H1 (cell line): ENCODE results near the gene SDC4. TPM values are rescaled to one million over a fixed set of nuclear protein-coding genes. Genes with fewer than 3 reads are reported as not detected.

Source experiments
- CTCF ChIA-PET: fragments of 300-600 bp; sonication (Branson Sonifier 250); formaldehyde crosslinking; loops from one replicate; lab custom pipeline; 2021; ENCODE audit not compliant: partially characterized antibody; lab: Charles Lee
- POLR2A ChIA-PET: fragments of 300-600 bp; sonication (Branson Sonifier 250); formaldehyde crosslinking; loops from one replicate; lab custom pipeline; 2021; ENCODE audit warnings: inconsistent platforms; ENCODE audit not compliant: partially characterized antibody; lab: Charles Lee
- DNase-seq, 2 experiments: peaks; one replicate each; pipeline versions ENCODE4 v3.0.0 to v3.0.0-alpha.2; 2010 to 2022; ENCODE audit warnings: low spot score in 2 of 2, low read depth in 1 of 2, mixed read lengths in 1 of 2
- FAIRE-seq: peaks from 2 replicates; lab custom pipeline; 2011; peaks lifted over from hg19 to GRCh38; lab: Jason Lieb, UNC
- H2AFZ ChIP-seq: 2 replicates; pipeline ENCODE4 v1.8.1; 2012; ENCODE audit warnings: low read length, inconsistent platforms
- H2AK5ac ChIP-seq: 2 replicates; pipeline ENCODE4 v1.6.1; 2013; ENCODE audit warnings: low read depth, low read length
- H2BK120ac ChIP-seq: replicated peaks from 2 replicates; pipeline ENCODE3; 2013; ENCODE audit warnings: low read depth, low read length, inconsistent platforms
- H2BK12ac ChIP-seq: 2 replicates; pipeline ENCODE4 v1.6.1; 2013; ENCODE audit warnings: low read depth, low read length
- H2BK15ac ChIP-seq: 2 replicates; pipeline ENCODE4 v1.6.1; 2013; ENCODE audit warnings: low read length
- H2BK20ac ChIP-seq: 2 replicates; pipeline ENCODE4 v1.6.1; 2013; ENCODE audit warnings: low read length
- H2BK5ac ChIP-seq: 2 replicates; pipeline ENCODE4 v1.6.1; 2013; ENCODE audit warnings: low read depth, low read length
- H3K14ac ChIP-seq: 2 replicates; pipeline ENCODE4 v1.6.1; 2013; ENCODE audit warnings: inconsistent platforms; ENCODE audit not compliant: insufficient read length
- H3K18ac ChIP-seq: 2 replicates; pipeline ENCODE4 v1.6.1; 2013; ENCODE audit warnings: low read length; ENCODE audit errors: extremely low read depth
- H3K23ac ChIP-seq: 2 replicates; pipeline ENCODE4 v1.6.1; 2013; ENCODE audit warnings: inconsistent platforms; ENCODE audit not compliant: insufficient read length
- H3K23me2 ChIP-seq: 2 replicates; pipeline ENCODE4 v1.6.1; 2013; ENCODE audit warnings: low read depth, low read length
- H3K27ac ChIP-seq: 2 replicates; pipeline ENCODE4 v1.6.1; 2011; ENCODE audit warnings: low read depth, low read length, inconsistent platforms
- H3K27me3 ChIP-seq, 4 experiments: replicated peaks in 1 of 4; 1 replicate in 1 of 4; 2 replicates in 3 of 4; pipeline versions ENCODE4 v1.6.1 to v1.8.1; 2011 to 2013; ENCODE audit warnings: low read length in 3 of 4, mild to moderate bottlenecking in 3 of 4, inconsistent platforms in 2 of 4, mixed read lengths in 2 of 4, moderate library complexity in 1 of 4; ENCODE audit not compliant: control insufficient read depth in 3 of 4, insufficient read depth in 3 of 4; ENCODE audit errors: extremely low read depth in 1 of 4
- H3K36me3 ChIP-seq, 4 experiments: 2 replicates each; pipeline versions ENCODE4 v1.6.1 to v1.8.1; 2011 to 2013; ENCODE audit warnings: mild to moderate bottlenecking in 4 of 4, low read length in 3 of 4, moderate library complexity in 2 of 4, control low read depth in 1 of 4, inconsistent platforms in 1 of 4; ENCODE audit not compliant: insufficient read depth in 4 of 4, control insufficient read depth in 2 of 4
- H3K4ac ChIP-seq: replicated peaks from 2 replicates; pipeline ENCODE3; 2013; ENCODE audit warnings: low read length, low read depth, mixed read lengths, inconsistent platforms; ENCODE audit not compliant: insufficient read length
- H3K4me1 ChIP-seq, 4 experiments: replicated peaks in 1 of 4; 1 replicate in 1 of 4; 2 replicates in 3 of 4; pipeline versions ENCODE4 v1.6.1 to v1.8.1; 2011 to 2013; ENCODE audit warnings: low read length in 3 of 4, inconsistent platforms in 2 of 4, mixed read lengths in 1 of 4; ENCODE audit not compliant: insufficient read depth in 4 of 4, control insufficient read depth in 3 of 4
- H3K4me2 ChIP-seq, 2 experiments: 2 replicates each; pipeline versions ENCODE4 v1.6.1 to v1.8.1; 2011 to 2013; ENCODE audit warnings: low read depth in 2 of 2, low read length in 2 of 2, control low read depth in 1 of 2, inconsistent platforms in 1 of 2, mild to moderate bottlenecking in 1 of 2; ENCODE audit not compliant: insufficient read depth in 1 of 2
- H3K4me3 ChIP-seq, 4 experiments: fragments of 200-600, 300-600 bp in 1 of 4; sonication (generic), shearing (Covaris generic), sonication (Bioruptor Twin) in 1 of 4; 2 replicates each; pipeline versions ENCODE4 v1.5.1 to v1.8.1; 2011 to 2016; ENCODE audit warnings: low read length in 4 of 4, low read depth in 3 of 4, control low read depth in 2 of 4, inconsistent platforms in 2 of 4, mild to moderate bottlenecking in 2 of 4, mixed read lengths in 1 of 4, moderate library complexity in 1 of 4; ENCODE audit not compliant: insufficient read depth in 2 of 4; ENCODE audit errors: extremely low read depth in 1 of 4
- H3K56ac ChIP-seq: replicated peaks from 2 replicates; pipeline ENCODE3; 2013; ENCODE audit warnings: low read depth, mild to moderate bottlenecking, mixed read lengths, low read length, inconsistent platforms; ENCODE audit not compliant: insufficient read length
- H3K79me1 ChIP-seq: 2 replicates; pipeline ENCODE4 v1.6.1; 2013; ENCODE audit warnings: low read depth, low read length, control low read depth
- H3K79me2 ChIP-seq, 2 experiments: 2 replicates each; pipeline versions ENCODE4 v1.6.1 to v1.8.1; 2012 to 2013; ENCODE audit warnings: low read length in 2 of 2, mild to moderate bottlenecking in 2 of 2, inconsistent platforms in 1 of 2; ENCODE audit not compliant: insufficient read depth in 2 of 2, control insufficient read depth in 1 of 2
- H3K9ac ChIP-seq, 4 experiments: replicated peaks in 1 of 4; 1 replicate in 1 of 4; 2 replicates in 3 of 4; pipeline versions ENCODE4 v1.6.1 to v1.8.1; 2011 to 2013; ENCODE audit warnings: low read depth in 3 of 4, low read length in 3 of 4, control low read depth in 2 of 4, mild to moderate bottlenecking in 2 of 4, moderate library complexity in 2 of 4, inconsistent platforms in 1 of 4; ENCODE audit errors: extremely low read depth in 1 of 4
- H3K9me3 ChIP-seq, 2 experiments: 2 replicates each; pipeline versions ENCODE4 v1.6.1 to v1.8.1; 2012 to 2013; ENCODE audit warnings: mild to moderate bottlenecking in 2 of 2, moderate library complexity in 2 of 2, control low read depth in 1 of 2, inconsistent platforms in 1 of 2, low read depth in 1 of 2, low read length in 1 of 2, mixed read lengths in 1 of 2; ENCODE audit not compliant: insufficient read depth in 2 of 2
- H4K20me1 ChIP-seq, 2 experiments: replicated peaks in 1 of 2; 2 replicates each; pipeline versions ENCODE3 to v1.8.1; 2011 to 2013; ENCODE audit warnings: inconsistent platforms in 2 of 2, low read length in 2 of 2, mild to moderate bottlenecking in 1 of 2; ENCODE audit not compliant: insufficient read depth in 2 of 2, control insufficient read depth in 1 of 2
- H4K5ac ChIP-seq: 2 replicates; pipeline ENCODE4 v1.6.1; 2013; ENCODE audit warnings: low read length, low read depth, mixed read lengths, inconsistent platforms; ENCODE audit not compliant: insufficient read length
- H4K8ac ChIP-seq: 2 replicates; pipeline ENCODE4 v1.8.0; 2013; ENCODE audit warnings: mild to moderate bottlenecking, moderate library complexity, low read length, inconsistent platforms; ENCODE audit not compliant: insufficient read depth; ENCODE audit errors: extremely low read depth
- H4K91ac ChIP-seq: replicated peaks from 2 replicates; pipeline ENCODE3; 2013; ENCODE audit warnings: low read length, mixed read lengths, inconsistent platforms; ENCODE audit not compliant: insufficient read length
- GABPA ChIP-seq: IDR thresholded peaks from 2 replicates; pipeline ENCODE4 v1.6.1; 2011; ENCODE audit warnings: mild to moderate bottlenecking, low read length, moderate library complexity, borderline replicate concordance; ENCODE audit not compliant: insufficient read depth
- HDAC2 ChIP-seq, 2 experiments: fragments of 300-600 bp in 1 of 2; sonication (generic) in 1 of 2; IDR thresholded peaks; 2 replicates each; pipeline ENCODE4 v1.6.1; 2011 to 2012; ENCODE audit warnings: low read depth in 2 of 2, low read length in 2 of 2, mild to moderate bottlenecking in 2 of 2, moderate library complexity in 2 of 2, borderline replicate concordance in 1 of 2, inconsistent platforms in 1 of 2
- NRF1 ChIP-seq: IDR thresholded peaks from 2 replicates; pipeline ENCODE4 v1.6.1; 2011; ENCODE audit warnings: mild to moderate bottlenecking, low read depth, low read length, improper control_type of control experiment
- RXRA ChIP-seq: IDR thresholded peaks from 2 replicates; pipeline ENCODE4 v1.6.1; 2011; ENCODE audit warnings: low read depth, mild to moderate bottlenecking, low read length, moderate library complexity; ENCODE audit not compliant: insufficient read depth
- SP1 ChIP-seq: IDR thresholded peaks from 2 replicates; pipeline ENCODE4 v1.6.1; 2011; ENCODE audit warnings: low read depth, low read length
- TCF12 ChIP-seq: IDR thresholded peaks from 2 replicates; pipeline ENCODE4 v1.6.1; 2011; ENCODE audit warnings: low read depth, mild to moderate bottlenecking, low read length
- TEAD4 ChIP-seq: IDR thresholded peaks from 2 replicates; pipeline ENCODE4 v1.6.1; 2012; ENCODE audit warnings: low read depth, low read length, inconsistent platforms, mixed read lengths
- YY1 ChIP-seq: IDR thresholded peaks from 2 replicates; pipeline ENCODE4 v1.6.1; 2011; ENCODE audit warnings: low read depth, mild to moderate bottlenecking, low read length
- WGBS, 2 experiments: shearing (Covaris generic) in 1 of 2; methylation state at CpG; one replicate each; pipeline versions ENCODE4 v1.1.6 to v1.1.7; 2013 to 2015; ENCODE audit warnings: low lambda C conversion rate in 2 of 2, mixed read lengths in 2 of 2, inconsistent platforms in 1 of 2, low coverage in 1 of 2, missing lambda C conversion rate in 1 of 2; ENCODE audit not compliant: insufficient replicate concordance in 2 of 2, insufficient coverage in 1 of 2, insufficient read length in 1 of 2; ENCODE audit errors: extremely low coverage in 1 of 2, missing lambda C conversion rate in 1 of 2; 5-methylcytosine and 5-hydroxymethylcytosine counted together
- polyA plus RNA-seq, 7 experiments: library from polyadenylated mRNA; depleted of rRNA in 3 of 7; stranded (reverse) in 5 of 7; unstranded in 2 of 7; fragments of >200 nt in 5 of 7; fragments of 200-250 nt in 2 of 7; gene quantifications; 1 replicate in 5 of 7; 2 replicates in 1 of 7; 4 replicates in 1 of 7; pipeline versions ENCODE4 v1.2.1 to v1.2.3, GENCODE V29; 2011 to 2013; ENCODE audit warnings: missing spikeins in 2 of 7, mixed read lengths in 2 of 7
- total RNA-seq: library from RNA; stranded (reverse); fragmentation: NEBNext Ultra II Directional; extraction: Animal tissue kit (Norgen Biotek cat#: 25700); gene quantifications from 2 replicates; pipeline ENCODE4 v1.2.1, GENCODE V29; 2021
- TF ChIP-seq, protein P1 (sequence below): IDR thresholded peaks from 2 replicates; pipeline ENCODE4 v1.6.1; 2012; ENCODE audit warnings: low read length, inconsistent platforms

SDC4 gene
- total and polyA plus RNA-seq, 2 of the 8 experiments (the other 6 are each of a cell fraction or from before 2014, with no cell fraction given), result 34.6 to 60.2 TPM

DNA sequence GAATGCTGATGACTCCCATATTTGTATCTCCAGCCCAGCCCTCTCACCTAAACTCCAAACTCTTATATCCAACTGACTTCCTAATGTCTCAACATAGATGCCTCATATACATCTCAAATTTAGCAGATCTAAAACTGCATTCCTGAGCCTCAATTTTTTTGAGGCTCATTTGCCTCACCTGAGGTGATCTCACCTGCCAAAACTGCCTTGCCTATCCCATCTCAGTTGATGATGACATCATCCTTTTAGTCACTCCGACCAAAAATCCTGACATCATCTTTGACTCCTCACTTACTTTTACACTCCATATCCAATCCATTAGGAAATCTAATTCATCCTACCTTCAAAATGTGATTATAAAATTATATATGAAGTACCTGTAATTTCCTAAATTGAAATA, 68.2 kb downstream of the SDC4 start:
- Histone ChIP-seq H3K9me3 (no peaks in the 10 kb centered on the region), H3K4me2 (no peak overlapping the region), H3K4ac (no peak overlapping the region), H2BK5ac (no peak overlapping the region), H3K4me3 (no peak overlapping the region), H2AFZ (no peak overlapping the region), H3K56ac (no peak overlapping the region), H2AK5ac (no peak overlapping the region), H3K79me1 (no peaks in the 10 kb centered on the region), H2BK15ac (no peak overlapping the region), H3K36me3 (no peaks in the 10 kb centered on the region), H3K14ac (no peak overlapping the region), H3K23ac (no peak overlapping the region), H3K4me1 (no peaks in the 10 kb centered on the region), H3K79me2 (no peaks in the 10 kb centered on the region), H2BK120ac (no peak overlapping the region), H3K9ac (no peak overlapping the region), H2BK20ac (no peak overlapping the region), H2BK12ac (no peak overlapping the region), H3K23me2 (peaks cover 4% of the 10 kb centered on the region; the same call in 1 of the 2 replicates), H3K18ac (no peak overlapping the region), H3K27me3 (no peaks in the 10 kb centered on the region), H4K20me1 (no peaks in the 10 kb centered on the region), H4K91ac (no peak overlapping the region), H3K27ac (no peak overlapping the region), H4K8ac (no peak overlapping the region), H4K5ac (no peak overlapping the region)
- POLR2A ChIA-PET, result interaction anchor here (1.7 kb wide), 1 partner anchor 13 kb away, joined by 5 read pairs; no protein-coding TSS in a partner anchor
- CTCF ChIA-PET, result interaction anchor here (0.6 to 5.5 kb wide), 2 partner anchors 13 to 1303 kb away, joined by 3 to 49 read pairs; no protein-coding TSS in a partner anchor
- 94% methylated on average over 1 of the region's 1 CpG; no CpG with 5 or more reads in 1 of the 2 experiments for WGBS, 2 experiments
- FAIRE-seq, result no peak
- DNase-seq, result no peak
- no peak for TF ChIP-seq HDAC2 (IDR thresholded peaks at IDR 0.05; ENCODE audit: borderline replicate concordance in 1 of 2, low read depth in 2 of 2, low read length in 2 of 2)
- TF ChIP-seq, protein P1, sequence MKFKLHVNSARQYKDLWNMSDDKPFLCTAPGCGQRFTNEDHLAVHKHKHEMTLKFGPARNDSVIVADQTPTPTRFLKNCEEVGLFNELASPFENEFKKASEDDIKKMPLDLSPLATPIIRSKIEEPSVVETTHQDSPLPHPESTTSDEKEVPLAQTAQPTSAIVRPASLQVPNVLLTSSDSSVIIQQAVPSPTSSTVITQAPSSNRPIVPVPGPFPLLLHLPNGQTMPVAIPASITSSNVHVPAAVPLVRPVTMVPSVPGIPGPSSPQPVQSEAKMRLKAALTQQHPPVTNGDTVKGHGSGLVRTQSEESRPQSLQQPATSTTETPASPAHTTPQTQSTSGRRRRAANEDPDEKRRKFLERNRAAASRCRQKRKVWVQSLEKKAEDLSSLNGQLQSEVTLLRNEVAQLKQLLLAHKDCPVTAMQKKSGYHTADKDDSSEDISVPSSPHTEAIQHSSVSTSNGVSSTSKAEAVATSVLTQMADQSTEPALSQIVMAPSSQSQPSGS, result no peak
- TF ChIP-seq RXRA, result no peak
- no peak for TF ChIP-seq TEAD4
- TF ChIP-seq TCF12, result no peak
- TF ChIP-seq GABPA, result no peak
- no peak for TF ChIP-seq NRF1
- no peak for TF ChIP-seq SP1
- no peak for TF ChIP-seq YY1
